Lower lobe of right lung (tissue), 2 donors: ENCODE results near the gene KRTAP5-11. TPM values are rescaled to one million over a fixed set of nuclear protein-coding genes. Genes with fewer than 3 reads are reported as not detected.
"Not testable (repeated sequence)": the region's sequence is repeated elsewhere in the genome, so short reads cannot be mapped to it uniquely, and the experiment has no call there.

Experiments
- ATAC-seq, 2 donors: fragments of 200-7000 bp; cut with Tn5 transposase; one replicate each; pipeline ENCODE4 v1.9.1; 2020 to 2022; ENCODE audit warnings: mild to moderate bottlenecking in 2 of 2, moderate library complexity in 2 of 2
- DNase-seq: peaks from one replicate; pipeline ENCODE4 v3.0.0-alpha.2; 2020
- H3K27ac ChIP-seq: fragments of 200-600 bp; one replicate; pipeline ENCODE4 v1.8.0; 2022
- H3K27me3 ChIP-seq: fragments of 200-600 bp; one replicate; pipeline ENCODE4 v1.8.0; 2022; ENCODE audit warnings: low read depth
- H3K36me3 ChIP-seq: fragments of 200-600 bp; one replicate; pipeline ENCODE4 v1.8.0; 2022; ENCODE audit warnings: mild to moderate bottlenecking
- H3K4me1 ChIP-seq: fragments of 200-600 bp; one replicate; pipeline ENCODE4 v1.8.0; 2022
- H3K4me3 ChIP-seq: fragments of 200-600 bp; one replicate; pipeline ENCODE4 v1.8.0; 2022; ENCODE audit warnings: mild to moderate bottlenecking
- H3K9me3 ChIP-seq: fragments of 200-600 bp; one replicate; pipeline ENCODE4 v1.8.0; 2022
- intact Hi-C: fragments of 100-400 bp; cut with DNase I; formaldehyde crosslinking; loops from one replicate; pipeline ENCODE4 v1.11.0; 2022
- total RNA-seq: library from RNA; stranded (reverse); fragmentation: NEBNext Ultra II Directional; extraction: Animal tissue kit (Norgen Biotek cat#: 25700); gene quantifications from one replicate; pipeline ENCODE4 v1.2.1, GENCODE V29; 2021
- TF ChIP-seq, protein P1 (sequence below): fragments of 200-600 bp; IDR thresholded peaks from one replicate; pipeline ENCODE4 v1.8.0; 2022; ENCODE audit warnings: antibody characterized with exemption, mild to moderate bottlenecking
- donor health status: DM: no; HTN: yes; CAD: no; lungs with severe emphysema.

Gene KRTAP5-11
- total RNA-seq, 1 donor from 2014 or later, result not detected

DNA sequence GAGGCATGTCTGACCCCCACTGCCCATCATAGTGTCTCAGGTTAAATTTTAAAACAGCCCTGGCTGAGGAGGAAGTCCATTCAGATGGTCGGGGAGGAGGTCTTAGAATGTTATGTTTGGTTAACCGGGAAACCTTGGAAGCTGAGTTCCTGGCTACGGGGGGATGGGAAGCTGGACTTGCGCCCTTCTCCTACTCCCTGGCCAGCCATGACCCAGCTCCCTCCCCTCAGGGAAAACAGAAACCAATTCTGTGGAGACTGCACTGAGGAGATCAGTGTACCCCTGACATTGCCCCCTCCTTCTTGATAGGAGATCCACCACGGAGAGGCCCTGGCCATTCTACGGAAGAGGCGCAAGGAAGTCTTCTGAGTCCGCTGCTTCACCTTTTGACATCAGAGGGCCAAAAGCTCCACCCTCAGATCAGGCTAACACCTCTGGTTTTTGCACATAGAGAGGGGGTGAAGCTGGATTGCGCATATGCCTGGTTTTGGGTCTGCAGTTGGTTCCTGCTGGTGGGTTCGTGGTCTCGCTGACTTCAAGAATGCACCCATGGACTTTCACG, 37.2 kb downstream of the KRTAP5-11 start:
- Histone ChIP-seq H3K27ac (no peak overlapping the region), H3K27me3 (no peaks in the 10 kb centered on the region), H3K9me3 (no peaks in the 10 kb centered on the region), H3K36me3 (no peaks in the 10 kb centered on the region), H3K4me1 (no peaks in the 10 kb centered on the region), H3K4me3 (no peak overlapping the region)
- ATAC-seq (no peak), DNase-seq (no peak)
- intact Hi-C loops, result no loop called here
- TF ChIP-seq, protein P1, sequence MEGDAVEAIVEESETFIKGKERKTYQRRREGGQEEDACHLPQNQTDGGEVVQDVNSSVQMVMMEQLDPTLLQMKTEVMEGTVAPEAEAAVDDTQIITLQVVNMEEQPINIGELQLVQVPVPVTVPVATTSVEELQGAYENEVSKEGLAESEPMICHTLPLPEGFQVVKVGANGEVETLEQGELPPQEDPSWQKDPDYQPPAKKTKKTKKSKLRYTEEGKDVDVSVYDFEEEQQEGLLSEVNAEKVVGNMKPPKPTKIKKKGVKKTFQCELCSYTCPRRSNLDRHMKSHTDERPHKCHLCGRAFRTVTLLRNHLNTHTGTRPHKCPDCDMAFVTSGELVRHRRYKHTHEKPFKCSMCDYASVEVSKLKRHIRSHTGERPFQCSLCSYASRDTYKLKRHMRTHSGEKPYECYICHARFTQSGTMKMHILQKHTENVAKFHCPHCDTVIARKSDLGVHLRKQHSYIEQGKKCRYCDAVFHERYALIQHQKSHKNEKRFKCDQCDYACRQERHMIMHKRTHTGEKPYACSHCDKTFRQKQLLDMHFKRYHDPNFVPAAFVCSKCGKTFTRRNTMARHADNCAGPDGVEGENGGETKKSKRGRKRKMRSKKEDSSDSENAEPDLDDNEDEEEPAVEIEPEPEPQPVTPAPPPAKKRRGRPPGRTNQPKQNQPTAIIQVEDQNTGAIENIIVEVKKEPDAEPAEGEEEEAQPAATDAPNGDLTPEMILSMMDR, result no peak

DNA sequence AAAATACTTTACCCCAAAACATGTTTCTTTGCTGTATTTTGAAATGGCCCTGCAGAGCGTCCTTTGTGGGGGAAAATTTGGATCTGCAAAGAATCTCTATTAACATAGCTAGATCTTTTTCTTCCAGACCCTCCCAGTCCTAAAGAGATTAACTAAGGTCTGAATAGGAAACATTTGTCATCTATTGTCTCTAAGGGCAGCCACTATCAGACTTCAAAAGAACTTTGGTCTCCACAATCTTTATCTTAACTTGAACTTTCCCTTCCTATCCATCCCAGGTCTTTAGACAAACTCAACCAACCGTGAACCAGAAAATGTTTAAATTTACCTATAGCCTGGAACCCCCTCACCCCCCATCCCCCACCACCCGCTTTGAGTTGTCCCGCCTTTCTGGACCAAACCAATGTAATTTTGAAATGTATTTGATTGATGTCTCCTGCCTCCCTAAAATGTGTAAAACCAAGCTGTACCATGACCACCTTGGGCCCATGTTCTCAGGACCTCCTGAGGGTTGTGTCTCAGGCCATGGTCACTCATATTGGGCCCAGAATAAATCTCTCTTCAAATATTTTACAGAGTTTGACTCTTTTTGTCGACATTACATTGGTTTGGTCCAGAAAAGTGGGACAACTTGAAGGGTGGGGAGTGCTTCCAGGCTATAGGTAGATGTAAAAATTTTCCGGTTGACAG, 38.0 kb downstream of the KRTAP5-11 start:
- DNase-seq (no peak), ATAC-seq (no peak)
- intact Hi-C loops, result no loop called here
- TF ChIP-seq, protein P1, result no peak
- H3K4me3 ChIP-seq, result no peak overlapping the region
- H3K27ac ChIP-seq, result no peak overlapping the region
- no peaks in the 10 kb centered on the region for H3K27me3 ChIP-seq
- H3K9me3 ChIP-seq, result no peaks in the 10 kb centered on the region
- no peaks in the 10 kb centered on the region for H3K4me1 ChIP-seq
- H3K36me3 ChIP-seq, result no peaks in the 10 kb centered on the region

DNA sequence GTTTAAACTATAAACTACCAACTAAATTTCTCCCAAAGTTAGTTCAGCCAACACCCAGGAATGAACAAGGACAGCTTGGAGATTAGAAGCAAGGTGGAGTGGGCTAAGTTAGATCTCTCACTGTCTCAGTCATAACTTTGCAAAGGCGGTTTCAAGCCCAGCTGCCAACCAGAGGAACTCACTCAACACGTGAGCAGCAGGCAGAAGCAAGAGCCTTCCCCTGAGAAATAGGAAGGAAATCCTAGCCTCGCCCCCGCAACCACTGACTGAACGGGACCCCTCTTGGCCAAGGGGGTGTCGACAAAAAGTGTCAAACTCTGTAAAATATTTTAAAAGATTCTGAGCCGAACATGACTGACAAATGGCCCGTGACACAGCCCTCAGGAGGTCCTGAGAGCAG, 38.8 kb downstream of the KRTAP5-11 start:
- no peak for DNase-seq
- no peaks in the 10 kb centered on the region for H3K9me3 ChIP-seq
- ATAC-seq, result peak in 1 of 2 donors; percentile 14

DNA sequence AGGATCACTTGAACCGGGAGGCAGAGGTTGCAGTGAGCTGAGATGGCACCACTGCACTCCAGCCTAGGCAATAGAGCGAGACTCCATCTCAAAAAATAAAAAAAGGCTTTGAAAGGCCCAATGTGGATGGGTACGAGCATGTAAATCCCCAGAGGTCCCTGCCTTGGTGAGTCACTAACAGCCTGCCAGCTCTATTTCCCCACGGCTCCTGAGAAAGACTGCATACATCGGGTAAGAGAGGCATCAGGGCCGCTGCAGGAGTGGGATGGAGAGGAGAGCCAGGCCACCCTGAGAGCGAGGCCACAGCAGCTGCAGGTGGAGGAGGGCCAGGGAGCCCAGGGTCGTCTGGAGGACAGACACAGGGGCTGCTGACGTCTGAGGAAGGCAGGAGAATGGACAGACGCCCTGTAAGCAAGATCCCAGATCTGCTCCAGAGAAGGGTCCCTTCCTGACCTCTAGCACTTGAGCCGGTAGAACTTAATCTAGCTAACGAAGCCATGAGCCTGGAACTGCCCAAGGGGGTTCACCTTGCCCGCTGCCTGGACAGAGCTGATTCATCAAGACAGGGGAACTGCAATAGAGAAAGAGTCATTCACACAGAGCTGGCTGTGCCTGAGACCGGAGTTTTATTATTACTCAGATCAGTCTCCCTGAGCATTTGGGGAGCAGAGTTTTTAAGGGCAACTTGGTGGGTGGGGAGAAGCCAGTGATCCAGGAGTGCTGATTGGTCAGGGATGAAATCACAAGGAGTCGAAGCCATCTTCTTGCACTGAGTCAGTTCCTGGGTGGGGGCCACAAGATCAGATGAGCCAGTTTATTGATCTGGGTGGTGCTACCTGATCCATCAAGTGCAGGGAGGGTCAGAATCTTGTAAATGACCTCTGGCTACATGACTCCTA, 39.5 kb downstream of the KRTAP5-11 start:
- intact Hi-C loops, result no loop called here

More for the DNA sequence above, 38.8 kb downstream of the KRTAP5-11 start:
- intact Hi-C loops, result no loop called here
- Histone ChIP-seq H3K4me1 (no peaks in the 10 kb centered on the region), H3K27ac (no peak overlapping the region), H3K36me3 (no peaks in the 10 kb centered on the region), H3K4me3 (no peak overlapping the region), H3K27me3 (no peaks in the 10 kb centered on the region)
- TF ChIP-seq, protein P1, result no peak

DNA sequence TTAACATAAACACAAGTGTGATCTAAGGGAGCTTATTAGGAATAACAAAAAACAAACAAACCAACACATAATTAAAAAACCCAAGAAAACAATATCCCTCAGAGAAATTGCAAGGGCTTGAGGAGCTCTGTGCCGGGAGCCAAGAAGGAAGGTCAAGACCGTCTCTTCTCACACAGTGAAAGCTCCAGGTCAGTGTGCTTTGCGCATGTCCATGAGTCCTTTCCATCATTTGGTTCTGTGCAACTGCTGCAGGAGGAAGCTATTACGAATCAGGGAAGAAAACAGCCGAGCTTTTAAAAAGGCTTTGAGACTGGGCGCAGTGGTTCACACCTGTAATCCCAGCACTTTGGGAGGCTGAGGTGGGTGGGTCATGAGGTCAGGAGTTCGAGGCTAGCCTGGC, 40.3 kb downstream of the KRTAP5-11 start:
- ATAC-seq (no peak), DNase-seq (no peak)
- Histone ChIP-seq H3K4me1 (no peaks in the 10 kb centered on the region), H3K4me3 (no peak overlapping the region), H3K36me3 (no peaks in the 10 kb centered on the region), H3K9me3 (no peaks in the 10 kb centered on the region), H3K27me3 (no peaks in the 10 kb centered on the region), H3K27ac (no peak overlapping the region)
- intact Hi-C loops, result no loop called here
- TF ChIP-seq, protein P1, result no peak

More for the DNA sequence above, 39.5 kb downstream of the KRTAP5-11 start:
- Histone ChIP-seq H3K4me1 (no peaks in the 10 kb centered on the region), H3K27me3 (no peaks in the 10 kb centered on the region), H3K36me3 (no peaks in the 10 kb centered on the region), H3K4me3 (no peak overlapping the region), H3K27ac (no peak overlapping the region), H3K9me3 (no peaks in the 10 kb centered on the region)
- no peak for ATAC-seq
- TF ChIP-seq, protein P1, result no peak
- DNase-seq, result no peak

DNA sequence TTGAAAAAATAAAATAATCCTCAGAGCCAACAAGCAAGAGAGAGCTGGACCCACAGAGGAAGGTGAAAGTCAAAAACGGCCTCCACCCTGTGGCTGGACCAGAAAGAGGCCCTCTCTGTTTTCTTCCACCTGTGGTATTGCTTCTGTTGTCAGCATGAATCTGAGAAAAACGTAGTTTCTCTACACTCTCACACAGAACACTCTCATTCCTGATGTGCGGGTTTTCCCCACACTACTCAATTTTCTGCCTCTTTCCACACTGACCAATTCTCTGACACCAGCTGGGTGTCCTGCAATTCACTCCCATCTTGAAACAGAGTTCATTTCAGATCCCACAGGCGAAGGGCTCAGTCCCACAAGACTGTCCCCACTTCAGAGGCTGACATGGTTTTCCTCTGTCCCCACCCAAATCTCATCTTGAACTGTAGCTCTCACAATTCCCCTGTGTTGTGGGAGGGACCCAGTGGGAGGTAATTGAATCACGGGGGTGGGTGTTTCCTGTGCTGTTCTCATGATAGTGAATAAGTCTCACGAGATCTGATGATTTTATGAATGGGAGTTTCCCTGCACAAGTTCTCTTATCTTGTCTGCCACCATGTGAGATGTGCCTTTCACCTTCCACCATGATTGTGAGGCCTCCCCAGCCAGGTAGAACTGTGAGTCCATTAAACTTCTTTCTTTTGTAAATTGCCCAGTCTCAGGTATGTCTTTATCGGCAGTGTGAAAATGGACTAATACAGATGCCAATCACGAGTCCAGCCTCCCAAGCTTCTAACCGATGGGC, 42.0 kb downstream of the KRTAP5-11 start:
- H3K27ac ChIP-seq, H3K36me3 ChIP-seq, DNase-seq, H3K4me1 ChIP-seq, H3K4me3 ChIP-seq, H3K27me3 ChIP-seq, H3K9me3 ChIP-seq, ATAC-seq, intact Hi-C loops: not testable (repeated sequence)

DNA sequence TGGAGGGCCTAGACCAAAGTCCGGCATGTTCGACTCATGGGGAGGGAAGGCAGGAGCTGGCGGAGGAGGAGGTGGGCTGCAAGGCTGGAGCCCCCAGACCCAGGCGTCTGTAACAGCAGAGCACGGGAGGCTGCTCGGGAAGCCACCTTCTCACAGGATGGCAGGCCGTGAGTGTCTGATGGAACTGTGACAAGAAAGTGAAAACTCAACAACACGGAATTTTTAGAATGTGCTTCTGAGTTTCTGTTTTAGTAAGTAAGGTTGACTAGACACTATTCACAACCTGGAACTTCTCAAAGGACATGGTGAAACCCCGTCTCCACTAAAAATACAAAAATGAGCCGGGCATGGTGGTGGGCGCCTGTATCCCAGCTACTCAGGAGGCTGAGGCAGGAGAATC, 42.7 kb downstream of the KRTAP5-11 start:
- H3K9me3 ChIP-seq, DNase-seq, intact Hi-C loops, H3K4me3 ChIP-seq, H3K27me3 ChIP-seq, H3K4me1 ChIP-seq, H3K27ac ChIP-seq, H3K36me3 ChIP-seq, ATAC-seq: not testable (repeated sequence)
